Measurements from ENCODE around the gene CLGN. TPM values are rescaled to one million over a fixed set of nuclear protein-coding genes. Genes with fewer than 3 reads are reported as not detected.

Gene CLGN
- polyA plus RNA-seq, 1 experiment = 2.7 TPM

DNA sequence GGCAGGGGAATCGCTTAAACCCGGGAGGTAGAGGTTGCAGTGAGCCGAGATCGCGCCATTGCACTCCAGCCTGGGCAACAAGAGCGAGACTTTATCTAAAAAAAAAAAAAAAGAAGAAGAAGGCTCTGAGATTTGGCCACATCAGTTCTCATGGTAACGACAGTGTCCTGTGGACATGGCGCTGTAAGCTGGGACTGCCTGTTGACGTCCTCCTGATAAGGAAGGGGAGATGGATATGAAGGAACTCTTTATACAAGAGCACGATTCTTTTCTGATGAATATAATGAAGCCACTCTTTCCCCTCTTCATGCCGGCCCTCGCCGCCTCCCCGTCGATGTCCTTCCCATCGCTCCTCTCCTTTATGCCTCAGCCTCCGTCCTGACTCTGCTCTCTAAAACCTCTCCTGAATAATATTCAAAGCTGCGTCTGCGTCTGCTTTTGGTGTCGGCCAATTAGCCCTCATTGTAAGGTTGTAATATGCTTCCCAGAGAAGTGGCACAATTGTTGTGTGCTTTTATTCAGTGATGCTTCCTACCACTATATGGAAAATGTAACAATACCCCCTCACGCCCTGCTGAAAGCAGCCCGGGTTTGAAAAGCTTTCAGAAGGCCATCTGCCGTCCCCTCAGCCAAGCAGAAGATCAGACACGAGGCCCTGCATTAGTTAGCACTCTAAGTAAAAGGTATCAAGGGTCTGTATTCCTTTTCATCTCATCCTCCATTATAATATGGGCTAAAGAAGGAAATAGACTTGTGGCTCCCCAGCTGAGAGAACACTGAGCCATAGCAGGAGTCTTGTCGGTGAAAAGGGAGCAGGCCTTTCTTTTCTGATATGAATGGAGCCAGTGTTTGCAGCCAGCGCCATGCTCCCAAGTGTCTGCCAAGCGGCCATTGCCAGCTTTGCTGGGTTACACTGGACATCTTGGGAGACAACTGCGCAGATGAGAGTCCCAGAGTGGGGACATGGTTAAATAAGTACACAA is 76.1 kb downstream of the CLGN start:
- POLR2A ChIA-PET = no interaction called here
- Histone ChIP-seq H3K27ac (ENCODE audit: low read depth, low read length) (no peak overlapping the region), H3K4me3 (ENCODE audit: low read depth, low read length) (no peak overlapping the region), H3K27me3 (ENCODE audit: control insufficient read depth, insufficient read depth, low read length) (peaks cover 6% of the 10 kb centered on the region), H3K9me3 (ENCODE audit: control insufficient read depth, insufficient read depth, low read length) (no peaks in the 10 kb centered on the region)
- no peak for DNase-seq (ENCODE audit: low read depth, low spot score)
- TF ChIP-seq, protein P1, sequence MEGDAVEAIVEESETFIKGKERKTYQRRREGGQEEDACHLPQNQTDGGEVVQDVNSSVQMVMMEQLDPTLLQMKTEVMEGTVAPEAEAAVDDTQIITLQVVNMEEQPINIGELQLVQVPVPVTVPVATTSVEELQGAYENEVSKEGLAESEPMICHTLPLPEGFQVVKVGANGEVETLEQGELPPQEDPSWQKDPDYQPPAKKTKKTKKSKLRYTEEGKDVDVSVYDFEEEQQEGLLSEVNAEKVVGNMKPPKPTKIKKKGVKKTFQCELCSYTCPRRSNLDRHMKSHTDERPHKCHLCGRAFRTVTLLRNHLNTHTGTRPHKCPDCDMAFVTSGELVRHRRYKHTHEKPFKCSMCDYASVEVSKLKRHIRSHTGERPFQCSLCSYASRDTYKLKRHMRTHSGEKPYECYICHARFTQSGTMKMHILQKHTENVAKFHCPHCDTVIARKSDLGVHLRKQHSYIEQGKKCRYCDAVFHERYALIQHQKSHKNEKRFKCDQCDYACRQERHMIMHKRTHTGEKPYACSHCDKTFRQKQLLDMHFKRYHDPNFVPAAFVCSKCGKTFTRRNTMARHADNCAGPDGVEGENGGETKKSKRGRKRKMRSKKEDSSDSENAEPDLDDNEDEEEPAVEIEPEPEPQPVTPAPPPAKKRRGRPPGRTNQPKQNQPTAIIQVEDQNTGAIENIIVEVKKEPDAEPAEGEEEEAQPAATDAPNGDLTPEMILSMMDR (IDR thresholded peaks at IDR 0.05; ENCODE audit: low read depth, low read length) = no peak
- CTCF ChIA-PET = interaction anchor here (0.7 to 4.0 kb wide), 3 partner anchors 9 to 456 kb away, joined by 3 to 29 read pairs (median 3); no protein-coding TSS in a partner anchor

DNA sequence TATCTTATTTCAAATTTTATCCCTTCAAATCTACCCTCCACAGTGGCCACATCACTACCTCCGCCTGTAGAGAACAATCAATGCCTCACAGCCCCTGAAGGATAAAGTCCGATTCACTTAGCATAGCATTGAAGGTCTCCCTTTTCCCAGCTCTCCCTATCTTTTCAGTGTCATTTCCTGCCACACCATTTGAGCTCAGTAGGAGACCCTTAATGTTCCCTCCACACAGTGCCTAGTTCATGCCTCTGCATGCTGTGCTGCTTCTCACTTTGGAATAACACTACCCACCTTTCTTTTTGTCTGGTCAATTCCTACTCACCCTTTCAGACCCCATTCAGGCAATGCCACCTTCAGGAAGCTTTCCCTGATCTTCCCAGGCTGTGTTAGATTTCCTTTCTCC is 77.6 kb downstream of the CLGN start:
- ChIA-PET CTCF (interaction anchor here (1.3 to 4.0 kb wide), 2 partner anchors 11 to 21 kb away, joined by 3 to 29 read pairs; no protein-coding TSS in a partner anchor), POLR2A (no interaction called here)
- peaks cover 6% of the 10 kb centered on the region for H3K27me3 ChIP-seq (ENCODE audit: control insufficient read depth, insufficient read depth, low read length)
- TF ChIP-seq, protein P1 (IDR thresholded peaks at IDR 0.05; ENCODE audit: low read depth, low read length) = no peak
- H3K4me3 ChIP-seq (ENCODE audit: low read depth, low read length) = no peak overlapping the region
- H3K27ac ChIP-seq (ENCODE audit: low read depth, low read length) = no peak overlapping the region
- no peaks in the 10 kb centered on the region for H3K9me3 ChIP-seq (ENCODE audit: control insufficient read depth, insufficient read depth, low read length)
- no peak for DNase-seq (ENCODE audit: low read depth, low spot score)

DNA sequence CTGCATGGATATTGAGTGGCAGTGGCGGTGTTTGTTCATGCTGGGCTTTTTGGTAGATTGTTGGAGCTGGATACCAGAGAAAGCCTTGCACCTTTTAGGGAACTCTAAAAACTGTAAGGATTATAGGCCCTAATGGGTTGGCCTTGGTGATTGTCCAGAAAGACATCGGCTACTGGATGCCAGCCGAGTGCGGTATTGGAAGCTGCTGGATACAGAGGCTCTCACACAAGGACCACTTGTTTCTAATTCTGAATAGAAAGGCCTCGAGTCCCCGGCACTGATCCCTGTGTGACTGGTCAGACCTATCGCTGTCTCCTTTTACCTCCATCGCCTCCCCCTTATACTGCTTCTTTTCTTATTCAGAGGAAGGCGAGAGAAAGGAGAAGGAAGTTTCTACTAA is 81.3 kb downstream of the CLGN start:
- Histone ChIP-seq H3K9me3 (ENCODE audit: control insufficient read depth, insufficient read depth, low read length) (no peaks in the 10 kb centered on the region), H3K27me3 (ENCODE audit: control insufficient read depth, insufficient read depth, low read length) (peaks cover 9% of the 10 kb centered on the region), H3K4me3 (ENCODE audit: low read depth, low read length) (no peak overlapping the region), H3K27ac (ENCODE audit: low read depth, low read length) (no peak overlapping the region)
- TF ChIP-seq, protein P1 (IDR thresholded peaks at IDR 0.05; ENCODE audit: low read depth, low read length) = no peak
- ChIA-PET POLR2A (no interaction called here), CTCF (interaction anchor here (0.6 to 1.4 kb wide), 2 partner anchors 15 to 16 kb away, joined by 4 to 8 read pairs; no protein-coding TSS in a partner anchor)
- DNase-seq (ENCODE audit: low read depth, low spot score) = no peak

DNA sequence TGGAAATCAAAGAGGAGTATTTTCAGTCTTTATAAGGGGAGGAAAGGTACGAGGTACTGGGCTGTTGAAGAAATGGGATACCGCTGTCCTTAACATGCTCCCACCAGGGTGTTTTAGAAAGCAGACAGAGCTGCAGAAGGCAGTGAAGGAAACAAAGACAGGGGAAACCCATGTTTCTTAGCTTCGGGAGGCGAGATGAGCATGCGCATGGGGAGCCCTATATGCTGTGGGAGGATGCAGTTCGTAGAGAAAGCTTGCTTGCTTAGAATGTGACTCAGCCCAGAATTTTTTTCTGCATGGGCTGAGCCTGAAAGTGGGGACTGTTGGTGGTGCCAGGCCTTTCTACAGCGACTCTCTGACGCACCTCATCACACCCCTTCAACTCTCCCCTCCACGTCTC is 82.8 kb downstream of the CLGN start:
- DNase-seq (ENCODE audit: low read depth, low spot score) = no peak
- H3K27ac ChIP-seq (ENCODE audit: low read depth, low read length) = no peak overlapping the region
- H3K27me3 ChIP-seq (ENCODE audit: control insufficient read depth, insufficient read depth, low read length) = peaks cover 9% of the 10 kb centered on the region
- ChIA-PET CTCF (interaction anchor here (1.5 to 1.8 kb wide), 2 partner anchors 15 to 16 kb away, joined by 5 to 12 read pairs; no protein-coding TSS in a partner anchor), POLR2A (no interaction called here)
- TF ChIP-seq, protein P1 (IDR thresholded peaks at IDR 0.05; ENCODE audit: low read depth, low read length) = no peak
- no peak overlapping the region for H3K4me3 ChIP-seq (ENCODE audit: low read depth, low read length)
- no peaks in the 10 kb centered on the region for H3K9me3 ChIP-seq (ENCODE audit: control insufficient read depth, insufficient read depth, low read length)

GRCh38 chr4:140344101-140344500 is 83.3 kb downstream of the CLGN start:
- no peak overlapping the region for H3K27ac ChIP-seq (ENCODE audit: low read depth, low read length)
- peaks cover 9% of the 10 kb centered on the region for H3K27me3 ChIP-seq (ENCODE audit: control insufficient read depth, insufficient read depth, low read length)
- TF ChIP-seq, protein P1 (IDR thresholded peaks at IDR 0.05; ENCODE audit: low read depth, low read length) = no peak
- no peak for DNase-seq (ENCODE audit: low read depth, low spot score)
- ChIA-PET CTCF (interaction anchor here (1.5 to 1.8 kb wide), 2 partner anchors 14 to 16 kb away, joined by 5 to 12 read pairs; no protein-coding TSS in a partner anchor), POLR2A (no interaction called here)
- no peaks in the 10 kb centered on the region for H3K9me3 ChIP-seq (ENCODE audit: control insufficient read depth, insufficient read depth, low read length)
- no peak overlapping the region for H3K4me3 ChIP-seq (ENCODE audit: low read depth, low read length)
